GM21529 (cell line): ENCODE data around the gene ATP11B.

Experiments used
- ATAC-seq: cut with Tn5 transposase; IDR thresholded peaks from one replicate; pipeline ENCODE4 v1.9.1; 2021; ENCODE audit not compliant: unreplicated experiment

Gene ATP11B

DNA sequence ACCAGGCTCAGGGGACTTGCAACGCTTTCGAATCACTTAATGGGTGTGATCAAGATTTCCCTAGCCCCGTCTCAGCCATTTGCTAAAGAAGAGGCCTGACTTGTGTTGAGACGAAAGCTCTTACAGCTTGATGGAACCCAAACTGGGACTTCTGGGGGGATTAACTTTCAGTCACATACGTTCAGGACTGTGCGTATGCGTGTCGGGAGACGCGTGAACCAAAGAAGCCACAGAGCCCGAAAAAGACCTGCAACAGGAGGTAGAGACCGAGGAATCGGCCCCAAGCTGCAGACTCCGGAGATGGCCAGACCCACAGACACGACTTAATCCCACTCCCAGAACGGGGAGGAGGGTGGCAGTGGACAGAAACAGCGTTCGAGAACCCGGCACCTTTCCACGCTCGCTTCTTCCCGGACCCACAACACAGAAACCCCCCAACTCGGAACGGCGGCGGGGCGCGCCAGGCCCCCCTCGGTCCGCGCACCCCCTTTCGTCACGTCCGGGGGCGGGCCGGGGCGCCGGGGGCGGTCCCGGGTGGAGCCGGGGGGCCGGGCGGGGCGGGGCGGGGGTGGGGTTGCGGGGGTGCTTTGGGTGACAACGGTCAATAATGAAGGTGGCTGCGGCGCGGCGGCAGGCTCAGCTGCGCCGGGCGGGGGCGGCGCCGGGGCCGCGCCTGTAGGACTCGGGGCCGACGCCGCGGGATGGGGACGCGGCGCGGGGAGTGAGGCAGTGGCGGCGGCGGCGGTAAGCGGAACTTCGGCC lies at the start of gene ATP11B:
Gene ATP11B, plus strand, starts transcription at position 604 of the 762 bp plus-strand sequence. CDS start 256 bp downstream, outside the sequence.
- ATAC-seq = peak; percentile 65

DNA sequence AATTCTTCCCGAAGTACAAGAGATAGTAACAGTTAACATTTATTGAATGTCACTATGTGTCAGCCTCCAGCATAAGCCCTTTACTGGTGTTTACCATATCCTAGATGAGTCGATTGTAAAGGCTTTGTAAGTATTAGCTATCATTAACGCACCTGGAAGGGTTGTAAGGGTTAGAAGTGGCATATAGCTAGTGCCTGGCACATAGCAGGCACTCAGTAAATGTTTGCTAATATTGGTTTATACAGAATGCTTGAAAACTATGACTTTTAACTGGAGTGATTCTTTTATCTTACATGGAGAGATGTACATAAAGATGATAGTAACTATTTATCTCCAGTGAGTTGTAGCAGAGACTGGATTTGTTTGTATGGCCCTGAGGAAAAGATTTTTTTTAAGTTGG lies 46.3 kb upstream of the ATP11B start:
- ATAC-seq = no peak

DNA sequence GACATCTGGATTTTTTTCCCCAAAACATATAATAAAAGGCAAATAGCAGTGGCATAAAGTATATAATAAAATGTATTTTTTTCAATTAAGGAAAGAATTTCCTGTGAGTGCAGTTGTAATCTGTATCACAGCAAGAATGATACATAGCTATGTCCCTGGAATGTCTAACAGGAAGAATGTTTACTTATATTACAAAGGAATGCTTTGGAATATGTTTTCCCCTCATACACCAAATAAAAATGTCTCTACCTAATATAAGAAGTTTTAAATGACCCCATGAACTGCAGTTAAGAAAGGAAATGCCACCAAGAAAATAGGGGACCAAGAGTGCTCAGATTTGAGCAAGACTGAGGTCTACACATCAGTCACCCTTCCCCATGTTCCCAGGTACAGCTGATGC lies 38.0 kb upstream of the ATP11B start:
- ATAC-seq = no peak

DNA sequence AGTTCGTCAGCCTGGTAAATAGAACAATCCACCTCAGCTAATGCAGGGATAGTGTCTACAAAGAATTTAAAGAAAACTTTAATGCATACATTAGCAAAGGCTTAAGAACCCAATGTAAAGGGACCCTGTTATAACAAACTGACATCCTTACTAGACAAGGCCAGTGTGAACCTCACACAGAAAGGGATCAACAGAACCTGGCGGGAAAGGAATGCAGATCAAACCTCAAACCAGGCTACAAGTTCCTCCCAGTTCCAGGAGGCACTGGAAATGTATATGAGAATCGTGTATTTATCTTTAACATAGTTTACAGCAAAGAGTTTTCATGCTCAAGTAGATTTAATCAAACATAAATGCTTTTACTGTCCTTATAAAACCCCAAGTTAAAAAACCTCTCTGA lies 37.6 kb upstream of the ATP11B start:
- ATAC-seq = no peak

DNA sequence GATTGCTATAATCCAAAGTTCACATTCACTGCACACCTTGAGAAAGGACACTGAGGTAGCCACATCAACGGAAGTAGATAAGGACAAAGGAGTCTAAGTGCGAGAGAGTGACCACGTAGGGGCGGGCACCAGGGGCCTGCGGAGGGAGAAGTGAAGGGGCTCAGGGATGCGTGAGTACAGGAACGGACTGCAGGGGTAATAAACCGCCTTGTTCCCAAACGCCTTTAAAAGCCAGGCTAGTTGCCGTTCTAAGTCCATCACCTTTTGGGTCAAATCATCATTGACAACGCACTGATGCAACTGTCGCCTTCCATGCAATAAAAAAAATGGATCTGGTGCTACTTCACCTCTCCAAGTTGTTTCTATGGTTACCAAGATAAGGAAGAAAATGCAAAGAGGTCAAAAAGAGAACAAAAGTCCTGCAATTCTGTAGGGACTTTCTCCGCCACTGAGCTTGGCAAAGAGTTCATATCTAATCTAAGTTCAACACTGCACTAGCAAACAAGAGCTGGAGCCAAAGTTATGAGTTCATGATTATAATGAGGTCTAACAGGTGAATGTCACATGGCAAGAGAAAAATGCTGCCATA lies 32.6 kb upstream of the ATP11B start:
- no peak for ATAC-seq

DNA sequence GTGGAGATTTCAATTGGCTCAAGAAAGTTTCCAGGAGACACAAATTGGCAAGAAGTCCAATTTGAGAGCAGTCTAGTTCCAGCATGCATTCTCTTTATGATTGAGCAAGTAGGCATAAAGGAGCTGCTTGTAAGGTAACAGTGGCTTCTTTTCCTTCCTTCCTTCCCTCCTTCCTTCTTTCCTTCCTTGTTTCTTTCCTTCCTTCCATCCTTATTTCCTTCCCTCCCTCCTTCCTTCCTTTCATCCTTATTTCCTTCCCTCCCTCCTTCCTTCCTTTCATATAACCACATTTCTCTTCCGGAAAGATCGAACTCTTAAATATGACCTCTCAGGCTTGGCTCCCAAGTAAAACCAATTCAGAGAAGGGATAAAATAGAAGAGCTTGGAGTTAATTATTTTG lies 29.4 kb upstream of the ATP11B start:
- ATAC-seq = no peak

DNA sequence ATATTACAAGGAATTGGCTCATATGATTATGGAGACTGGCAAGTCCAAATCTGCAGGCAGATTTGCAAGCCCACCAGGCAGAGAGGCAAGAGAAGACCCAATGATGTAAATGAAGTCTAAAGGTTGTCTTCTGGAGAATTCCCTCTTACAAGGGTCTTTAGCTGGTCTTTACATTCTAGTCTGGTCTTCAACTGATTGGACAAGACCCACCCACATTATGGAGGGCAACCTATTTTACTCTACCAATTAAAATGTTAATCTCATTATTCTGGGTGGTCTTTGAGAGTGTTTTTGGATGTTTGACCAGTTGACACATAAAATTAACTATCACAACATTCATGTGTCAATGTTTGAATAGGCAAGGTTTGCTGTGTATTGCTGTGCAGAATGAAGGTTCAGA lies 28.0 kb upstream of the ATP11B start:
- ATAC-seq = no peak

DNA sequence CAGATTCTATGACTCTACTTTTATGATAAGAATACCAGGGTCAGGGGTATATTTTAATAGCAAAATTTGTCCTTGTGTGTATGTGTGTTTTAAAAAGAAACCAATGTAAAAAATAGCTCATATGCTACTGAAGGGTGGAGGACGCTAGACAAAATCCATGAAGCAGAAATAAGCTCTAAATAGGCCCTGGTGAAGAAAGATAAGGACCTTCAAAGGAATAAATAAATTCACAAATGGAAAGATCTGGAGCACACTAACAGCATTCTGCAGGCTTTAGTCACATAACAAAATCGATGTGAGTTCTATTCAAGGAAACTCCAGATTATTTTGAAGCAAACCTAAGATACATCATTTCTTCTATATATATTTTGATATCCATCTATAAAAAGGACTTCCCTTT lies 27.2 kb upstream of the ATP11B start:
- ATAC-seq = no peak

DNA sequence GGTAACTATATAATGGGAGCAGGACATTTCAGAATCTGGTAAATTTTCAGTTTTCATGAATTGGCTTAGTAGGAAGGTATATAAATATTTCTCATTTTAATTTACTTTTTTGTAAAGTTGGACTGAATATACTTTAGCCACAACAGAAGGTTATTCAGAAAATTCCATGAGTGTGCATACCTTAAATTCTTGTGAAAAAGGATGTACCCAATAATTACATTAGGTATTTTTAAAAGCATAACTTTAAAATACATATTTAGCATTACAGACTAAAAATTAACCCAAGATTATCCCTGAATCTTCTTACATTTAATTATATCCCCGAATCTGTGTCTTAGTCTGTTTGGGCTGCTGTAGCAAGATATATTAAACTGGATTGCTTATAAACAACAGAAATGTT lies 24.9 kb upstream of the ATP11B start:
- no peak for ATAC-seq

DNA sequence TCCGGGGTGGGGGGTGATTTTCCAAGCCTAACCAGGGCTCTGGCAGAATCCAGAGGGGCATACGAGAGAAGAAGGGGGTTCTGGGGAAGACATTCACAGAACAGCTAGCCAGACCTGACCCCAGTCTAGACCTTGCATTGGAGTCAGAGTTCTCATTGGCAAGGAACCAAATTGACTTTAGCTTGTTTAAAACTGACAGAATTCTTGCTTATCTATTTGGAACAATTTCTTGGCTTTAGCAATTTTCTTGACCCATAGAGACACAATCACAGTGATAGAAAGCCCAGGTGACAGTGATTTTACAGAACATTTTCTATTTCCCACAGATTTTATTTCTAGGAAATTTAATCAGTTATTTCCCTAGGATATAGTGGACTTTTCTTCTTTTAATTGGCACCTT lies 23.6 kb upstream of the ATP11B start:
- no peak for ATAC-seq

DNA sequence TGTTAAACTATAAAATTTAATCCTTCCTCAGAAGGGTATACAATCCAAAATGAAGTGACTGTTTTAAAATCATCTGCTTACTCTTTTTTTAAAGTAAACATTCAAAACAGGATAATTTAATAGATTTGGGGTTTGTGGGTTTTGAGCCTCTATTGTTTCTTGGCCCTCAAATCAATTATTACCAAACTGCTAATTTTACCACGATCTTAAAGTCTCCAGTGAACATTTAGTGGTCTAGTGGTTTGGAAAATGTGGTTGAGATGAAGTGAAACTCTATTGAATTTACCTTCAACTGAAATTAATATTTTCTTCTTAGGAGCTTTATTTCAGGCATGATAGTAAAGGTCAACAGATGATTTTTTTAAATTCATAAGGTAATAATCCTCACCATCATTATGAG lies 11.2 kb upstream of the ATP11B start:
- ATAC-seq = no peak

DNA sequence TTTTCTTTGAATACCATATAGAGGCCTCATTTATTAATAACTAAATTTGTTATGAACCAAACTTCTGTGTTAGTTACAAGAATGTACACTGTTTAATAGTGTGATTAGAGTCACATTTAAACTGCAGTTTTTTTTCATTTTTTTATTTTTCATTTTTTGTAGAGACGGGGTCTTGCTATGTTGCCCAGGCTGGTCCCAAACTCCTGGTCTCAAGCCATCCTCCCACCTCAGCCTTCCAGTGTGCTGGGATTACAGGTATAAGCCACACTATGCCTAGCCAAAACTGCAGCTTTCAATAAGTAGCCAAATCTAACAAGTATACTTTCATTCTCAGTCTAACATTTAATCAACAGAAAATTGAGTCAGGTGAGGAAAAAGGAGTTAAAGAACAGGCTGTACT lies 10.2 kb upstream of the ATP11B start:
- ATAC-seq = no peak

DNA sequence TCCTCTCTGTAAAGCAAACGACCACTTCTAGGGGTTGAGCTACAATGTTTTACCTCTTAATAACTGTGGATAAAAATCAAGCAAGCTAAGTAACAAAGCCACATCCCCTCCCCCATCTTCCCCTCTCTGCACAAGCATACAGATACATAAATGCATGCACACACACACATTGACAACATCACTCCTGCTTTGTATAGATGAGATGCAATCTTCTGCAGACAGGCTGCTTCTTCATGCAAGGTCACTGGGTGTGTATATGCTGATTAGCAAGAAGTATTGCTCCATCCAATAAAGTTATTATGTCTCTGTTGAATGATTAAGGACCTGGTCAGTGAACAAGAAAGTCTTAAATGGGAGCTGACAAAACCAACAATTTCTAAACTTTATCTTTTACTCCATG lies 8.8 kb upstream of the ATP11B start:
- no peak for ATAC-seq

DNA sequence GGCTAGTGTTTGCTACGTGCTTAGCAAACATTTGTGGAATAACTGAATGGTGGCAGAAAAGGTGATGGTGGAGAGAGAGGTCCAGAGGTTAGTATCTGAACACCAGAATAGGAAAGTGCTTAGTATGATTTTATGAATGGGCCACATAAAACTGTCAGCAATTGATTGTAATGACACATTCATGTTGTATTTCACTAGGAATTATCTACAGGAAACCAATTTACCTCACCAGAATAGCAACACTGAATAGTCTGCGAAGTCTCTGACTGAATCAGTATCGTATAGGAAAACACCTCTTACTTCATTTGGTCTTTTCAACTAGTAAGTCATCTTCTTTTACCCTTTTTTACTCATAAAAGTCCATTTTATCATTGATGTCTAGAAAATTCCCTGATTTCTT lies 8.2 kb upstream of the ATP11B start:
- no peak for ATAC-seq

DNA sequence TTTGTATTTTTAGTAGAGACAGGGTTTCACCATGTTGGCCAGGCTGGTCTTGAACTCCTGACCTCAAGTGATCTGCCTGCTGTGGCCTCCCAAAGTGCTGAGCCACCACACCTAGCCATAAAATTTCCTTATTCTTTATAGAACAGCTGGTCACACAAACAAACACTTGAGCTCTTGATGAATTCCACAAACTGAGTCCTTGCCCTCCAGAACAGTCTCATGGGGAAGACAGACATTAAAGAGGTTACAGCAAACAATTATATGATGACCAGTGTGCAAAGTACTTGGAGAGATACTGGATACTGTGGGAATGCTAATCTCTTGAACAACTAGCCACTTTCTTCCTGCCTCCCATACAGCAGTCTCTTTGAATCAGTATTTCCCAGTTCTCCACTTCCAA lies 7.5 kb upstream of the ATP11B start:
- ATAC-seq = no peak

DNA sequence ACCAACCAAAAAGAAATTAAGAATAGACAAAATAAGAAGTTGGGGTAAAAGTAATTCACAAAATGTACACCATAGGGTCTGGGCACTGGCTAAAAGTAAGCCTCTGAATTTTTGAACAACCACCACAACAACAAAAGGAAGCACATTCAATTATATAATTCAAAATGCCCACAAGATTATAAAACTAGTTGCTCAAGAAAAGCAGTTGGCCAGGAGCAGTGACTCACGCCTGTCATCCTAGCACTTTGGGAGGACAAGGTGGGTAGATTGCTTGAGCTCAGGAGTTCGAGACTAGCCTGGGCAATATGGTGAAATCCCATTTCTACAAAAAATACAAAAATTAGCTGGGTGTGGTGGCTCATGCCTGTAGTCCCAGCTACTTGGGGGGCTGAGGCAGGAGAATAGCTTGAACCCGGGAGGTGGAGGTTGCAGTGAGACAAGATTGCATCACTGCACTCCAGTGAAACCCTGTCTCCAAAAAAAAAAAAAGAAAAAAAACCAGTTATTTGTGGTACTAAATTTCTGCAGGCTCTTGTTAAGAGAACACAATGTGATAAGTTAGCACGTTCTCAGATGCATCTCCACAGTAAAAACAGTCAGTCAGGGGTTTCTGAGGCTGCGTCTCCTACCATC lies 6.6 kb upstream of the ATP11B start:
- ATAC-seq = no peak

DNA sequence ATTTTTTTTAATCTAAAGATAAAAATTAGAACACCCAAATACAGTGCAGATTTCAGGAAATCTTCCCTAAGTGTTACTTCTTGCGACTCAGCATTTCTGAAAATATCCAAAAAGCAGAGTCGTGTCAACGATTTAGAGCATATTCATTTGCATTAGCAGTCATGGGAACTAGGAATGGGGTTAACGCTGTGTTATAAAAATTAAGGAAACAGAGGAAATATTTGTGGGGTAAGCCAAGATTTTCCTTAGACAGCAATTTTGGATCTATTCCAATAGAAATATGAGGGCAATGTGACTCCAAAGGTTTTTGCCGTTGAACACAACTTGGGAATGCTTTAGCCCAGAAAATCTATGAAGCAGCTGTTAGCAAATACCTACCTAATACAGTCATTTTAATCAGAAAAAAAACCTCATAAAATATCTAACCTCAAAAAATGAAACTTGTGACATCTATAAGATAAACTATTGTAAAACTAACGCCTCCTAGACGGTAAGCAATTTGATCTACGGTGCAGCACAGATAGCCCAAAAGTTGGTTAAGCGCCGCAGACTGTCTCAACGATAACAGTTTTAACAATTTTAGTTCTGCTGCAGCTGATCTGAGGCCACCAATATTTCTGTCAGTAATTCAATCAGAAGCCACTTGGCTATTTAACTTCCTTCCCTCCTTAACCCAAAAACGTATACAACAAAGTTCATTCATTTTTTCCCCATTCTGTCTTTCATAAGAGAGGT lies 5.8 kb upstream of the ATP11B start:
- ATAC-seq = no peak

DNA sequence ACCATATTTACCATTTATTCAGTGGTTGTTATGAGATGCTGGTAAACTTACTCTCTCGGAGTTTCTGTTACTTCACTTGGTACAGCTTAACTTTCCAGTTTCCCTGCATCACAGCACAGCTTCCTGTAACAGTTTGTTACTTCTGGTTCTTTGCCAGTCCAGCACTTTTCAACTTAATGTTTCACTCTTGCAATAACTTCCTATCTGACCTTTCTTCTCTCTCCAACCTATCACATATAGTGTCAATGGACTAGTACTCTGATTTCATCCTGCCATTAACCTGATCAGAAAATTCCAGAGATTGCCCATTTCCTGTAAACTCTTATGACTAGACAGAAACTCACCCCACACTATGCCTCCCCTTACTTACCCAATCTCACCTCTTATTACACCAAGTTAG lies 3.9 kb upstream of the ATP11B start:
- ATAC-seq = peak; percentile 26

DNA sequence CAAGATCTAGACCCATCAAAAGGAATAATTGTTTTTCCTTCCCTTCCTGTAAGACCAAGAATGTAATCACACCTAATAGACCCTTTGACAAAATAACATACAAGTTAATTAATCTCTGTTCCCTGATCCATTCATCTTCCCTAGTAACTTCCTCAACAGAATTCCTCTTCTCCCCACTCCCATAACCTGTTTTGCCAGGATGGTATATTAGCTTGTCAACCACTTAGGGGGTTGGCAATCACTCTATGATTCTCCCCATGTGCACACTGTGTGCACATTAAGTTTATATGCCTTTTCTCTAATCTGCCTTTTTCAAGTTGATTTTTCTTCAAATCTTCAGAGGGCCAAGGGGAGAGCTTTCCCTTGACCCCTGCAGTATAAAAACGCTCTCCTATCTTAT lies 2.7 kb upstream of the ATP11B start:
- ATAC-seq = no peak

DNA sequence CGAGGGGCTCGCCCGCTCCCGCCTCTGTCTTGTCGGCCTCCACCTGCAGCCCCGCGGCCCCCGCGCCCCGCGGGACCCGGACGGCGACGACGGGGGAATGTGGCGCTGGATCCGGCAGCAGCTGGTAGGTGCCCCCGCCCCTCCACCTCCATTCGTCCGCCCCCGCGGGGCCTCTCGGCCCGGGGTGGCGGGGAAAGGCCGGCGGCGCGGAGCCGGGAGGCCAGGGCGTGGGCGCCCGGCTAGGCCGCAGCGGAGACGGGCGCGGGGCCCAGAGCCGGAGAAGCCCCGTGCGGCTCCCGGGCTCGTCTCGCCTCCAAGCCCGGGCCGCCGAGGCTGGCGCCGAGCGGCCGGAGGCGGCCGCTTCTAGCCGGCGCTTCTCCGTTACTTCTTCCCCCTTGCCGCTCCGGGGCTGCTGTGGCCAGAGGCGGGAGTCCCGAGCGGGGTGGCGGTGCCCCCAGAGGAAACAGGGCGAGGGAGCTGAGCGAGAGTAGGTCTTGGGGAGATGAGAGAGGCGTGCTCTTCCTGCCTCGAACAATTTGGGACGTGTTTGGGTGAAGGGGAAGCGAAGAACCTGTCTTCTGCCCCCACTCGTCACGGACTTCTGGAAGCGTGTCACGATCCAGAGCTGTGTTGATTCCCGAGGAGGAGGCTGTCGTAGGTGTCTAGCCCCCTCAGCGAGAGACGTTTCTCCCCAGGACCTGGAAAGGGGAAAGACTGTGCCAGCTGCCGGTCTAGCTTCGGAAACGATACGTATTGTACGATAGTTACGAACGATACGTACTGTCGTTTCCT lies 555 bp downstream of the ATP11B start:
- peak; percentile 33 for ATAC-seq
